Right lobe of liver (tissue), 6 donors: Measurements from ENCODE around the gene GPER1. TPM values are rescaled to one million over a fixed set of nuclear protein-coding genes. Genes with fewer than 3 reads are reported as not detected.
A peak's percentile ranks its signal among the peaks of the same experiment; 100 is the strongest.
"Not testable (repeated sequence)": the region's sequence is repeated elsewhere in the genome, so short reads cannot be mapped to it uniquely, and the experiment has no call there.

Experiments
- ATAC-seq, 4 donors: fragments of 200-7000 bp; cut with Tn5 transposase; one replicate each; pipeline ENCODE4 v1.9.1; 2020; ENCODE audit warnings: mild to moderate bottlenecking in 4 of 4, moderate library complexity in 4 of 4
- DNase-seq, 3 donors: peaks; one replicate each; pipeline ENCODE4 v3.0.0-alpha.2; 2020
- H3K27ac ChIP-seq, 3 donors: fragments of 200-600 bp; one replicate each; pipeline ENCODE4 v1.8.0; 2022
- H3K27me3 ChIP-seq, 2 donors: fragments of 200-600 bp; one replicate each; pipeline ENCODE4 v1.8.0; 2022
- H3K36me3 ChIP-seq, 4 donors: fragments of 200-600 bp; sonication (generic) in 1 of 4; one replicate each; pipeline versions ENCODE4 v1.5.1 to v1.8.0; 2017 to 2022; ENCODE audit warnings: control low read depth in 1 of 4
- H3K4me1 ChIP-seq, 4 donors: fragments of 200-600 bp; sonication (generic) in 1 of 4; one replicate each; pipeline versions ENCODE4 v1.5.1 to v1.8.0; 2017 to 2022; ENCODE audit warnings: control low read depth in 1 of 4
- H3K4me3 ChIP-seq, 3 donors: fragments of 200-600 bp; one replicate each; pipeline ENCODE4 v1.8.0; 2022
- H3K9me3 ChIP-seq, 4 donors: fragments of 200-600 bp; sonication (generic) in 1 of 4; one replicate each; pipeline versions ENCODE4 v1.5.1 to v1.8.0; 2017 to 2022; ENCODE audit warnings: control low read depth in 1 of 4
- POLR2A ChIP-seq: fragments of 450-650 bp; IDR thresholded peaks from one replicate; pipeline ENCODE4 v1.6.1; 2017; ENCODE audit warnings: antibody characterized with exemption, mild to moderate bottlenecking
- WGBS: methylation state at CpG from one replicate; pipeline ENCODE4 v1.1.6; 2018; ENCODE audit warnings: low coverage, low lambda C conversion rate; ENCODE audit not compliant: insufficient coverage; ENCODE audit errors: missing lambda C conversion rate; 5-methylcytosine and 5-hydroxymethylcytosine counted together
- intact Hi-C, 2 donors: fragments of 100-400 bp; cut with DNase I; formaldehyde crosslinking; loops; one replicate each; pipeline versions ENCODE4 v1.11.2 to v1.14.1; 2022
- long read RNA-seq: library from polyadenylated mRNA; unstranded; transcript quantifications from one replicate; pipeline ENCODE4 v2.0.0, GENCODE V29; 2019
- total RNA-seq, 6 experiments: library from RNA; depleted of rRNA in 2 of 6; stranded (reverse); fragments of >200 nt in 2 of 6; fragmentation: NEBNext Ultra II Directional in 3 of 6; extraction: Animal tissue kit (Norgen Biotek cat#: 25700) in 3 of 6; gene quantifications; one replicate each; pipeline versions ENCODE4 v1.1.0 to v1.2.4, GENCODE V29; 2016 to 2023
- TF ChIP-seq, protein P1 (sequence below), 4 donors: fragments of 200-600 bp in 3 of 4; fragments of 450-650 bp in 1 of 4; IDR thresholded peaks; one replicate each; pipeline versions ENCODE4 v1.5.1 to v1.8.0; 2016 to 2022; ENCODE audit warnings: antibody characterized with exemption in 4 of 4, mild to moderate bottlenecking in 2 of 4
- donor health status: DM: no; HTN: yes; CAD: no.
- donor health status: DM: no; HTN: no; CAD: no.
- donor health status: DM: no; HTN: no; CAD: no.
- donor health status: DM: no; HTN: yes; CAD: no.
- donor health status: DM: no; HTN: yes; CAD: no.

Gene GPER1
- 10 to 100 TPM in 4 of 6 experiments, 1 to 10 TPM in 2; 7.0 to 26.4 (median 11.9) TPM for total RNA-seq
- long read RNA-seq, partial matches to known transcripts, result 0 of 2 reads
- long read RNA-seq, other reads (novel, unspliced or antisense), result 1 of 2 reads

DNA sequence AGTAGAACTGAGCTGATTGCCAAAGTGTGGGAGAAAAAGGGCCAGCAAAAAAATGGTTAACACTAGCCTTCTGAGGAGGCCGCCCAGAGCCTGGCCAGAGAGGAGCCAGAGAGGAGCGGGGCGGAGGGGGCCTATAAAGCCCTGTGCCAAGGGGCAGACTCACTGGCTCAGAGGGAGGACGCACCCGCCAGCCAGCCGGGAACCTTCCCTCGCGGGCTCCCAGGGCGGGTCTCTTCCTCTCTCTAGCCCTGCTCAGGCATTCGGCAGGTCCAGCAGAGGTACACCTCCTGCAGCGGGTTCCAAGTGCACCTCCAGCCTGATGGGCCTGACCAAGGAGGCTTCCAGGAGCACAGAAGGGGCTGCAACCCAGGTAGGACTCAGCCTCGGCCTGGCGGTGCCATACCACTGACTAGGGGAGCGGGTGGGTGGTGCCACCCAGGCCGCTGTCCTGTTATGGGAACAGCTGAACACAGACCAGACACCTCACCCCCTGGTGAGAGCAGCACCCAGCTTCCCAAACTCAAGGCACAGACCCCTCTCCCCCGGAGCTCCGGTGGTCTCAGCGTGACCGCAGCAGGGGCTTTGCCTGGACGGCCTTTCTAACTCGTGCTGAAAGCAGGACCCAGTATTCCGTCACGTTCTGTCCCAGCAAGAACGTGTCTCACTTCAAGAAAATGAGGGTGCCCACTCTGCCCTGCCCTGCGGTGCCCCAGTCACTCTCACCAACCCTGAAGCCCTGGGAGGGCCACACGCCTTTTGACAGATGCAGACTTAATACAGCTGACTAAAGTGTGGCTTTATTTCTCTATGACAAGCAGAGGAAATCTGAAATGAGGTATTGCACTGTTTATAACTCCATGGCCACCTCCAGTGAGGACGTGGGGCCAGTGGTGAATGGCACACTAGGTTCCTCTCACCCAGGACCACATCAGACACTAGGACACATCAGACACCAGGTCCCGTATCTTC, at the start of gene GPER1:
Gene GPER1 (plus strand): TSS at position 162 of the 969 bp plus-strand sequence. CDS start 3,616 bp downstream, outside the sequence.
- peak; percentile 71 for TF ChIP-seq POLR2A
- TF ChIP-seq, protein P1, sequence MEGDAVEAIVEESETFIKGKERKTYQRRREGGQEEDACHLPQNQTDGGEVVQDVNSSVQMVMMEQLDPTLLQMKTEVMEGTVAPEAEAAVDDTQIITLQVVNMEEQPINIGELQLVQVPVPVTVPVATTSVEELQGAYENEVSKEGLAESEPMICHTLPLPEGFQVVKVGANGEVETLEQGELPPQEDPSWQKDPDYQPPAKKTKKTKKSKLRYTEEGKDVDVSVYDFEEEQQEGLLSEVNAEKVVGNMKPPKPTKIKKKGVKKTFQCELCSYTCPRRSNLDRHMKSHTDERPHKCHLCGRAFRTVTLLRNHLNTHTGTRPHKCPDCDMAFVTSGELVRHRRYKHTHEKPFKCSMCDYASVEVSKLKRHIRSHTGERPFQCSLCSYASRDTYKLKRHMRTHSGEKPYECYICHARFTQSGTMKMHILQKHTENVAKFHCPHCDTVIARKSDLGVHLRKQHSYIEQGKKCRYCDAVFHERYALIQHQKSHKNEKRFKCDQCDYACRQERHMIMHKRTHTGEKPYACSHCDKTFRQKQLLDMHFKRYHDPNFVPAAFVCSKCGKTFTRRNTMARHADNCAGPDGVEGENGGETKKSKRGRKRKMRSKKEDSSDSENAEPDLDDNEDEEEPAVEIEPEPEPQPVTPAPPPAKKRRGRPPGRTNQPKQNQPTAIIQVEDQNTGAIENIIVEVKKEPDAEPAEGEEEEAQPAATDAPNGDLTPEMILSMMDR (IDR thresholded peaks at IDR 0.05), result no peak
- H3K4me1 ChIP-seq, result peaks cover 0 to 30% (median 11%) of the 10 kb centered on the region in 4 donors
- H3K27me3 ChIP-seq, result no peaks in the 10 kb centered on the region
- peak within 1 kb of the TSS; percentile 23 to 56 (median 44) for H3K27ac ChIP-seq
- WGBS, result 20% methylated on average over 25 of the region's 28 CpGs
- DNase-seq (peak; percentile 78 to 95 (median 90)), ATAC-seq (peak; percentile 79 to 90 (median 85))
- intact Hi-C loops, result loop anchor here in 1 of 2 donors (5.0 kb wide), 1 partner anchor 34 kb away; no protein-coding TSS in a partner anchor
- peak within 1 kb of the TSS; percentile 30 to 57 (median 54) for H3K4me3 ChIP-seq
- no peaks in the 10 kb centered on the region for H3K9me3 ChIP-seq
- H3K36me3 ChIP-seq, result peaks cover 0 to 7% (median 0%) of the 10 kb centered on the region in 4 donors

GRCh38 chr7:1040233-1040632, 47.7 kb upstream of the GPER1 start:
- H3K27me3 ChIP-seq, ATAC-seq, H3K27ac ChIP-seq, H3K36me3 ChIP-seq, intact Hi-C loops, DNase-seq, H3K9me3 ChIP-seq, H3K4me3 ChIP-seq: not testable (repeated sequence)
- WGBS, result 56% methylated on average over 1 of the region's 1 CpG
- peaks cover 0 to 18% (median 8%) of the 10 kb centered on the region in 4 donors for H3K4me1 ChIP-seq

DNA sequence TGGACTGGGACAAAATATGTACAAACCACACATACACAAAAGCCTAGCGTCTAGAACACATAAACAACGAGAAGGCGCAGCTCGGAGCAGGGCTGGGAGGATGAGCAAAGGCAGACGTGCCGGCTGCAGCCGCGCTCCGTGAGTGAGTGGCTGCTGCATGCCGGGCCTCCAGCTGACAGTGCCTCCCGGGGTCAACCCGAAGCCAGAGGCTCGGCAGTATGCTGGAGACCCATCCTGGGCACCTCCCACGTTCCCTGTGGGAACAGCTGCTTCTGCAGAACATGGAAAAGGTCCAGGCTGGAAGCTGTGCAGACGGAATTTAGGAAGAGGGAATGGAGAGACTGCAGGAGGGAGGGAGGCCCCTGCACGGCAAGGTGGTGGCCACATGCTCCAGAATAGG, 47.1 kb upstream of the GPER1 start:
- no peak overlapping the region for H3K27ac ChIP-seq
- no peaks in the 10 kb centered on the region for H3K36me3 ChIP-seq
- peaks cover 0 to 24% (median 9%) of the 10 kb centered on the region in 4 donors for H3K4me1 ChIP-seq
- H3K9me3 ChIP-seq, result no peaks in the 10 kb centered on the region
- H3K4me3 ChIP-seq, result no peak overlapping the region
- H3K27me3 ChIP-seq, result no peaks in the 10 kb centered on the region
- intact Hi-C loops, result no loop called here
- DNase-seq (no peak), ATAC-seq (no peak)
- 80% methylated on average over 15 of the region's 16 CpGs for WGBS
- TF ChIP-seq, protein P1 (IDR thresholded peaks at IDR 0.05), result no peak
- no peak for TF ChIP-seq POLR2A

GRCh38 chr7:1041551-1042491, 46.1 kb upstream of the GPER1 start:
- Histone ChIP-seq H3K4me1 (peaks cover 0 to 34% (median 14%) of the 10 kb centered on the region in 4 donors), H3K9me3 (no peaks in the 10 kb centered on the region)
- DNase-seq, result peak in 1 of 3 donors; percentile 19

More at GRCh38 chr7:1041551-1042491, 46.1 kb upstream of the GPER1 start:
- intact Hi-C loops, result no loop called here
- H3K27me3 ChIP-seq, result no peaks in the 10 kb centered on the region
- H3K4me3 ChIP-seq, result no peak overlapping the region
- H3K36me3 ChIP-seq, result no peaks in the 10 kb centered on the region
- no peak for ATAC-seq
- 68% methylated on average over 11 of the region's 40 CpGs for WGBS
- no peak for TF ChIP-seq POLR2A
- TF ChIP-seq, protein P1 (IDR thresholded peaks at IDR 0.05), result no peak
- no peak overlapping the region for H3K27ac ChIP-seq
